HCT116 (cell line): Measurements from ENCODE around the gene TRAPPC4. TPM values are rescaled to one million over a fixed set of nuclear protein-coding genes. Genes with fewer than 3 reads are reported as not detected.

Source experiments
- ATAC-seq: fragments of 200-7000 bp; cut with Tn5 transposase; 2 replicates; pipeline ENCODE4 v1.9.1; 2020; ENCODE audit warnings: mild to moderate bottlenecking, moderate library complexity
- BruUV-seq: library from RNA; stranded (reverse); fragments of 400-500 nt; replicated peaks from 2 replicates; lab custom pipeline; 2021; lab: Mats Ljungman, UMichigan
- CTCF ChIA-PET: fragments of 300-600 bp; sonication (Branson Sonifier 250); formaldehyde crosslinking; loops from one replicate; lab custom pipeline; 2021; ENCODE audit warnings: antibody characterized with exemption; lab: Charles Lee
- POLR2A ChIA-PET: fragments of 300-600, 350-600 bp; sonication (Branson Sonifier 250); formaldehyde crosslinking; loops from one replicate; lab custom pipeline; 2021; ENCODE audit warnings: antibody characterized with exemption; lab: Charles Lee
- RAD21 ChIA-PET, 2 experiments: fragments of 300-600 bp; sonication (Branson Sonifier 250); formaldehyde crosslinking; loops; one replicate each; lab custom pipeline; 2023; ENCODE audit warnings: low total read pairs in 2 of 2; ENCODE audit not compliant: uncharacterized antibody in 2 of 2, unreplicated experiment in 2 of 2, low non-redundant PET in 1 of 2; lab: Charles Lee
- DNase-seq: peaks from one replicate; pipeline ENCODE4 v3.0.0-alpha.2; 2010; ENCODE audit warnings: low read depth, low spot score
- H2AFZ ChIP-seq: fragments of 200-600 bp; shearing (Covaris generic), sonication (generic); 2 replicates; pipeline ENCODE4 v1.6.1; 2017; ENCODE audit warnings: low read depth, mixed run types, mixed read lengths, antibody characterized with exemption, low read length; ENCODE audit not compliant: poor library complexity, severe bottlenecking
- H3K27ac ChIP-seq: 2 replicates; pipeline ENCODE4 v1.5.1; 2012; ENCODE audit warnings: low read depth, low read length
- H3K27me3 ChIP-seq: fragments of 200-600 bp; sonication (generic); 2 replicates; pipeline ENCODE4 v1.6.1; 2016; ENCODE audit warnings: mixed run types, low read length, mixed read lengths; ENCODE audit not compliant: insufficient read depth
- H3K36me3 ChIP-seq, 2 experiments: fragments of 200-500 bp in 1 of 2; fragments of 200-600 bp in 1 of 2; sonication (Bioruptor generic) in 1 of 2; sonication (generic) in 1 of 2; 2 replicates each; pipeline versions ENCODE4 v1.5.1 to v1.6.1; 2014 to 2016; ENCODE audit warnings: low read length in 2 of 2, inconsistent platforms in 1 of 2, mixed read lengths in 1 of 2, mixed run types in 1 of 2; ENCODE audit not compliant: insufficient read depth in 2 of 2, control insufficient read depth in 1 of 2
- H3K4me1 ChIP-seq, 2 experiments: fragments of 200-600 bp in 1 of 2; sonication (generic) in 1 of 2; 2 replicates each; pipeline versions ENCODE4 v1.5.1 to v1.6.1; 2012 to 2017; ENCODE audit warnings: low read length in 2 of 2, inconsistent platforms in 1 of 2, mild to moderate bottlenecking in 1 of 2, mixed read lengths in 1 of 2, mixed run types in 1 of 2, moderate library complexity in 1 of 2; ENCODE audit not compliant: insufficient read depth in 2 of 2, control insufficient read depth in 1 of 2
- H3K4me2 ChIP-seq: fragments of 200-600 bp; sonication (generic); 2 replicates; pipeline ENCODE4 v1.6.1; 2017; ENCODE audit warnings: mixed run types, low read length, mixed read lengths
- H3K4me3 ChIP-seq, 2 experiments: fragments of 200-600 bp in 1 of 2; sonication (generic) in 1 of 2; replicated peaks in 1 of 2; 2 replicates each; pipeline ENCODE4 v1.5.1; 2011 to 2016; ENCODE audit warnings: low read length in 2 of 2, control low read depth in 1 of 2, low read depth in 1 of 2, mild to moderate bottlenecking in 1 of 2, mixed read lengths in 1 of 2, mixed run types in 1 of 2
- H3K79me2 ChIP-seq: fragments of 200-600 bp; sonication (generic); 2 replicates; pipeline ENCODE4 v1.6.1; 2017; ENCODE audit warnings: mild to moderate bottlenecking, mixed run types, low read length, moderate library complexity, mixed read lengths; ENCODE audit not compliant: insufficient read depth
- H3K9ac ChIP-seq: fragments of 200-600 bp; sonication (generic); 2 replicates; pipeline ENCODE4 v1.6.1; 2016; ENCODE audit warnings: low read length, mixed read lengths
- H3K9me2 ChIP-seq: fragments of 200-600 bp; sonication (generic), shearing (Covaris generic); 2 replicates; pipeline ENCODE4 v1.6.1; 2017; ENCODE audit warnings: mixed run types, mild to moderate bottlenecking, moderate library complexity; ENCODE audit not compliant: insufficient read depth
- H3K9me3 ChIP-seq, 2 experiments: fragments of 200-500 bp in 1 of 2; fragments of 200-600 bp in 1 of 2; sonication (Bioruptor generic) in 1 of 2; sonication (generic) in 1 of 2; 2 replicates each; pipeline ENCODE4 v1.6.1; 2014 to 2017; ENCODE audit warnings: low read length in 2 of 2, mixed read lengths in 2 of 2, inconsistent platforms in 1 of 2, low read depth in 1 of 2, mild to moderate bottlenecking in 1 of 2, mixed run types in 1 of 2, moderate library complexity in 1 of 2; ENCODE audit not compliant: control insufficient read depth in 1 of 2, insufficient read depth in 1 of 2
- H4K20me1 ChIP-seq: fragments of 200-600 bp; sonication (generic), shearing (Covaris generic); 2 replicates; pipeline ENCODE4 v1.6.1; 2017; ENCODE audit warnings: mixed run types, mild to moderate bottlenecking, moderate library complexity; ENCODE audit not compliant: insufficient read depth
- CTCF ChIP-seq, 3 experiments: fragments of 200-600 bp in 1 of 3; sonication (generic) in 1 of 3; IDR thresholded peaks in 2 of 3; conservative IDR thresholded peaks in 1 of 3; 2 replicates each; pipeline ENCODE4 v1.5.1; 2012 to 2017; ENCODE audit warnings: low read depth in 2 of 3, low read length in 2 of 3, antibody characterized with exemption in 1 of 3, borderline replicate concordance in 1 of 3, control low read depth in 1 of 3, mild to moderate bottlenecking in 1 of 3, mixed read lengths in 1 of 3, mixed run types in 1 of 3, moderate library complexity in 1 of 3; ENCODE audit not compliant: insufficient read depth in 1 of 3
- ELF1 ChIP-seq: IDR thresholded peaks from 2 replicates; pipeline ENCODE4 v1.6.1; 2012; ENCODE audit warnings: low read depth, borderline replicate concordance
- POLR2A ChIP-seq: IDR thresholded peaks from 2 replicates; pipeline ENCODE4 v1.7.0; 2011; ENCODE audit warnings: borderline replicate concordance; ENCODE audit not compliant: insufficient read depth, insufficient read length; ENCODE audit errors: extremely low read depth
- POLR2AphosphoS5 ChIP-seq: IDR thresholded peaks from 2 replicates; pipeline ENCODE4 v1.6.1; 2011; ENCODE audit warnings: mild to moderate bottlenecking, low read depth, low read length, moderate library complexity
- SP1 ChIP-seq: IDR thresholded peaks from 2 replicates; pipeline ENCODE4 v1.6.1; 2012; ENCODE audit warnings: low read depth
- TCF7L2 ChIP-seq: IDR thresholded peaks from 2 replicates; pipeline ENCODE4 v1.7.0; 2011; ENCODE audit warnings: borderline replicate concordance, inconsistent platforms; ENCODE audit not compliant: insufficient read depth, insufficient read length; ENCODE audit errors: extremely low read depth
- YY1 ChIP-seq: IDR thresholded peaks from 2 replicates; pipeline ENCODE4 v1.6.1; 2011; ENCODE audit warnings: low read length, low read depth, moderate library complexity, mild to moderate bottlenecking; ENCODE audit not compliant: insufficient replicate concordance; ENCODE audit errors: extremely low read depth
- ZBTB33 ChIP-seq: IDR thresholded peaks from 2 replicates; pipeline ENCODE4 v1.6.1; 2011; ENCODE audit warnings: mild to moderate bottlenecking, low read length, moderate library complexity; ENCODE audit not compliant: insufficient replicate concordance; ENCODE audit errors: extremely low read depth
- ZNF274 ChIP-seq: fragments of 200-500 bp; sonication (Bioruptor generic); IDR thresholded peaks from 2 replicates; pipeline ENCODE4 v1.6.1; 2014; ENCODE audit warnings: mild to moderate bottlenecking, low read depth, low read length, inconsistent platforms
- intact Hi-C: fragments of 100-400 bp; cut with micrococcal nuclease; formaldehyde crosslinking; loops from 2 replicates; pipeline ENCODE4 v1.10.0; 2022
- total RNA-seq: library from RNA; stranded (reverse); gene quantifications from one replicate; pipeline ENCODE4 v1.2.1, GENCODE V29; 2021; ENCODE audit not compliant: unreplicated experiment
- TF ChIP-seq, protein P1 (sequence below): IDR thresholded peaks from 2 replicates; pipeline ENCODE4 v1.6.1; 2012
- TF ChIP-seq, protein P2 (sequence below): IDR thresholded peaks from 2 replicates; pipeline ENCODE4 v1.6.1; 2012; ENCODE audit warnings: low read depth

TRAPPC4 gene
- total RNA-seq, 1 experiment from 2014 or later = 61.6 TPM

- Histone ChIP-seq H4K20me1 (no peaks in the 10 kb centered on the region), H2AFZ (no peak overlapping the region), H3K4me1 (peaks cover 18 to 40% of the 10 kb centered on the region in 2 experiments), H3K79me2 (peaks cover 64% of the 10 kb centered on the region), H3K9ac (peak overlapping the region; percentile 99), H3K36me3 (peaks cover 30 to 54% of the 10 kb centered on the region in 2 experiments), H3K27me3 (no peaks in the 10 kb centered on the region), H3K4me2 (peak overlapping the region; percentile 70), H3K9me2 (no peaks in the 10 kb centered on the region), H3K27ac (no peak overlapping the region), H3K4me3 (peak overlapping the region; percentile 72 to 91), H3K9me3 (no peaks in the 10 kb centered on the region)
- TF ChIP-seq, protein P1, sequence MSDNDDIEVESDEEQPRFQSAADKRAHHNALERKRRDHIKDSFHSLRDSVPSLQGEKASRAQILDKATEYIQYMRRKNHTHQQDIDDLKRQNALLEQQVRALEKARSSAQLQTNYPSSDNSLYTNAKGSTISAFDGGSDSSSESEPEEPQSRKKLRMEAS = no peak
- intact Hi-C loops = loop anchor here (2.0 to 5.0 kb wide), 2 partner anchors 83 to 108 kb away; no protein-coding TSS in a partner anchor
- RAD21 ChIA-PET = no interaction called here
- no TSS peak for BruUV-seq
- CTCF ChIA-PET = interaction anchor here (1.1 kb wide), 1 partner anchor 11 kb away, joined by 3 read pairs; no protein-coding TSS in a partner anchor
- DNase-seq (no peak), ATAC-seq (no peak)
- POLR2A ChIA-PET = no interaction called here
Measured at GRCh38 chr11:119019996-119020395, 1.4 kb downstream of the TRAPPC4 start.

DNA sequence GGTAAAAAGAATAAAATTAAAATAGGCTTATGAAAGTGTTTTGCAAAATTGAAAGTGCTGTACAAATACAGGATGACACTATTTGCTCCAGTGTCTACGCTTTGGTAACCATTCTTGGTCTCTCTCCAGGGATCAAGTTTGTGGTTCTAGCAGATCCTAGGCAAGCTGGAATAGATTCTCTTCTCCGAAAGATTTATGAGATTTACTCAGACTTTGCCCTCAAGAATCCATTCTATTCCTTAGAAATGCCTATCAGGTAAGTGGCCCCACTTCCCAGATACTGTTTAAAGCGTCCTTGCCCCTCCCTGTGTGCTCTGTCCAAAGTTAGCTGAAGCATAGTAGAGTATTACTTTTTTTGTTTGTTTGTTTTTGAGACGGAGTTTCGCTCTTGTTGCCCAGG is 3.1 kb downstream of the TRAPPC4 start:
- RAD21 ChIA-PET = no interaction called here
- H3K4me3 ChIP-seq = no peak overlapping the region
- no peak overlapping the region for H2AFZ ChIP-seq
- H3K9me2 ChIP-seq = no peaks in the 10 kb centered on the region
- intact Hi-C loops = no loop called here
- ATAC-seq (no peak), DNase-seq (no peak)
- no peak overlapping the region for H3K9ac ChIP-seq
- H4K20me1 ChIP-seq = no peaks in the 10 kb centered on the region
- H3K4me2 ChIP-seq = no peak overlapping the region
- POLR2A ChIA-PET = no interaction called here
- no peaks in the 10 kb centered on the region for H3K9me3 ChIP-seq
- no TSS peak for BruUV-seq
- CTCF ChIA-PET = no interaction called here
- H3K27ac ChIP-seq = no peak overlapping the region
- peaks cover 12 to 29% of the 10 kb centered on the region in 2 experiments for H3K4me1 ChIP-seq
- H3K27me3 ChIP-seq = no peaks in the 10 kb centered on the region
- peaks cover 26 to 40% of the 10 kb centered on the region in 2 experiments for H3K36me3 ChIP-seq
- H3K79me2 ChIP-seq = peaks cover 48% of the 10 kb centered on the region
- TF ChIP-seq YY1 (no peak), CTCF (IDR thresholded peaks at IDR 0.05 in 2 of 3, conservative IDR thresholded peaks at IDR 0.05 in 1 of 3; ENCODE audit: borderline replicate concordance in 1 of 3, insufficient read depth in 1 of 3, low read depth in 2 of 3, low read length in 2 of 3) (no peak), ELF1 (no peak), POLR2A (no peak), TCF7L2 (no peak), POLR2AphosphoS5 (no peak), SP1 (no peak), ZBTB33 (no peak), ZNF274 (no peak)
- TF ChIP-seq, protein P2, sequence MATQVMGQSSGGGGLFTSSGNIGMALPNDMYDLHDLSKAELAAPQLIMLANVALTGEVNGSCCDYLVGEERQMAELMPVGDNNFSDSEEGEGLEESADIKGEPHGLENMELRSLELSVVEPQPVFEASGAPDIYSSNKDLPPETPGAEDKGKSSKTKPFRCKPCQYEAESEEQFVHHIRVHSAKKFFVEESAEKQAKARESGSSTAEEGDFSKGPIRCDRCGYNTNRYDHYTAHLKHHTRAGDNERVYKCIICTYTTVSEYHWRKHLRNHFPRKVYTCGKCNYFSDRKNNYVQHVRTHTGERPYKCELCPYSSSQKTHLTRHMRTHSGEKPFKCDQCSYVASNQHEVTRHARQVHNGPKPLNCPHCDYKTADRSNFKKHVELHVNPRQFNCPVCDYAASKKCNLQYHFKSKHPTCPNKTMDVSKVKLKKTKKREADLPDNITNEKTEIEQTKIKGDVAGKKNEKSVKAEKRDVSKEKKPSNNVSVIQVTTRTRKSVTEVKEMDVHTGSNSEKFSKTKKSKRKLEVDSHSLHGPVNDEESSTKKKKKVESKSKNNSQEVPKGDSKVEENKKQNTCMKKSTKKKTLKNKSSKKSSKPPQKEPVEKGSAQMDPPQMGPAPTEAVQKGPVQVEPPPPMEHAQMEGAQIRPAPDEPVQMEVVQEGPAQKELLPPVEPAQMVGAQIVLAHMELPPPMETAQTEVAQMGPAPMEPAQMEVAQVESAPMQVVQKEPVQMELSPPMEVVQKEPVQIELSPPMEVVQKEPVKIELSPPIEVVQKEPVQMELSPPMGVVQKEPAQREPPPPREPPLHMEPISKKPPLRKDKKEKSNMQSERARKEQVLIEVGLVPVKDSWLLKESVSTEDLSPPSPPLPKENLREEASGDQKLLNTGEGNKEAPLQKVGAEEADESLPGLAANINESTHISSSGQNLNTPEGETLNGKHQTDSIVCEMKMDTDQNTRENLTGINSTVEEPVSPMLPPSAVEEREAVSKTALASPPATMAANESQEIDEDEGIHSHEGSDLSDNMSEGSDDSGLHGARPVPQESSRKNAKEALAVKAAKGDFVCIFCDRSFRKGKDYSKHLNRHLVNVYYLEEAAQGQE = no peak
